Skin epidermis (tissue), 12 donors: Measurements from ENCODE around the gene ERICH2.
"Not testable (repeated sequence)": the region's sequence is repeated elsewhere in the genome, so short reads cannot be mapped to it uniquely, and the experiment has no call there.

Experiments used
- H3K27ac ChIP-seq, 21 experiments: fragments of 200-600 bp; sonication (generic) in 11 of 21; one replicate each; pipeline ENCODE4 v1.5.0; 2020; ENCODE audit warnings: mild to moderate bottlenecking in 3 of 21, inconsistent platforms in 2 of 21, moderate library complexity in 2 of 21
- H3K4me3 ChIP-seq, 7 experiments: fragments of 200-600 bp; sonication (generic) in 2 of 7; one replicate each; pipeline ENCODE4 v1.5.0; 2020; ENCODE audit warnings: inconsistent platforms in 2 of 7, mild to moderate bottlenecking in 2 of 7, moderate library complexity in 1 of 7

Gene ERICH2

GRCh38 chr2:170770008-170770605 lies at the start of gene ERICH2:
TSS of gene ERICH2 (plus strand) at chr2:170770378. CDS start at chr2:170770682, 304 bp downstream.
- Histone ChIP-seq H3K27ac (peak within 1 kb of the TSS in 10 of 21 experiments; percentile 55 to 77 (median 66)), H3K4me3 (peak within 1 kb of the TSS; percentile 34 to 59 (median 45))

GRCh38 chr2:170721678-170722077 lies 48.5 kb upstream of the ERICH2 start:
- no peak overlapping the region for H3K4me3 ChIP-seq
- no peak overlapping the region for H3K27ac ChIP-seq

GRCh38 chr2:170722301-170722700 lies 47.9 kb upstream of the ERICH2 start:
- Histone ChIP-seq H3K4me3 (no peak overlapping the region), H3K27ac (no peak overlapping the region)

GRCh38 chr2:170723446-170723958 lies 46.7 kb upstream of the ERICH2 start:
- Histone ChIP-seq H3K27ac (no peak overlapping the region), H3K4me3 (no peak overlapping the region)

GRCh38 chr2:170733798-170734600 lies 36.2 kb upstream of the ERICH2 start:
- Histone ChIP-seq H3K27ac (no peak overlapping the region), H3K4me3 (no peak overlapping the region)

GRCh38 chr2:170734601-170735000 lies 35.6 kb upstream of the ERICH2 start:
- not testable (repeated sequence) for H3K27ac ChIP-seq, H3K4me3 ChIP-seq

GRCh38 chr2:170736628-170737027 lies 33.5 kb upstream of the ERICH2 start:
- H3K4me3 ChIP-seq: no peak overlapping the region
- H3K27ac ChIP-seq: no peak overlapping the region

GRCh38 chr2:170737406-170737805 lies 32.8 kb upstream of the ERICH2 start:
- Histone ChIP-seq H3K4me3 (no peak overlapping the region), H3K27ac (no peak overlapping the region)

- Histone ChIP-seq H3K27ac (no peak overlapping the region), H3K4me3 (no peak overlapping the region)
Measured at GRCh38 chr2:170737821-170738220, 32.4 kb upstream of the ERICH2 start.

GRCh38 chr2:170739048-170739447 lies 31.1 kb upstream of the ERICH2 start:
- Histone ChIP-seq H3K4me3 (no peak overlapping the region), H3K27ac (no peak overlapping the region)

- no peak overlapping the region for H3K4me3 ChIP-seq
- no peak overlapping the region for H3K27ac ChIP-seq
Measured at GRCh38 chr2:170739507-170740046, 30.6 kb upstream of the ERICH2 start.

GRCh38 chr2:170740660-170741059 lies 29.5 kb upstream of the ERICH2 start:
- H3K4me3 ChIP-seq: no peak overlapping the region
- no peak overlapping the region for H3K27ac ChIP-seq

GRCh38 chr2:170742000-170742399 lies 28.2 kb upstream of the ERICH2 start:
- Histone ChIP-seq H3K27ac (no peak overlapping the region), H3K4me3 (no peak overlapping the region)

- Histone ChIP-seq H3K4me3 (no peak overlapping the region), H3K27ac (no peak overlapping the region)
Measured at GRCh38 chr2:170742896-170743529, 27.2 kb upstream of the ERICH2 start.

GRCh38 chr2:170743530-170744239 lies 26.5 kb upstream of the ERICH2 start:
- no peak overlapping the region for H3K4me3 ChIP-seq
- no peak overlapping the region for H3K27ac ChIP-seq

GRCh38 chr2:170744248-170745002 lies 25.8 kb upstream of the ERICH2 start:
- Histone ChIP-seq H3K4me3 (no peak overlapping the region), H3K27ac (no peak overlapping the region)

GRCh38 chr2:170745305-170745704 lies 24.9 kb upstream of the ERICH2 start:
- H3K4me3 ChIP-seq: no peak overlapping the region
- H3K27ac ChIP-seq: no peak overlapping the region

- H3K27ac ChIP-seq: no peak overlapping the region
- no peak overlapping the region for H3K4me3 ChIP-seq
Measured at GRCh38 chr2:170747921-170748320, 22.3 kb upstream of the ERICH2 start.

- H3K4me3 ChIP-seq, H3K27ac ChIP-seq: not testable (repeated sequence)
Measured at GRCh38 chr2:170751555-170751954, 18.6 kb upstream of the ERICH2 start.
